Spinal cord (tissue), 10 donors: Measurements from ENCODE around the gene ASAP2. TPM values are rescaled to one million over a fixed set of nuclear protein-coding genes. Genes with fewer than 3 reads are reported as not detected.

Source experiments
- DNase-seq, 6 donors: peaks; one replicate each; pipeline versions ENCODE4 v3.0.0 to v3.0.0-alpha.2; 2013 to 2015; ENCODE audit warnings: low spot score in 6 of 6, low read depth in 4 of 6
- H3K27ac ChIP-seq: one replicate; pipeline ENCODE4 v1.5.1; 2013; ENCODE audit warnings: low read depth, low read length, control low read depth
- H3K27me3 ChIP-seq: one replicate; pipeline ENCODE4 v1.6.1; 2013; ENCODE audit warnings: low read length; ENCODE audit not compliant: control insufficient read depth, insufficient read depth
- H3K36me3 ChIP-seq: one replicate; pipeline ENCODE4 v1.6.1; 2013; ENCODE audit warnings: low read length; ENCODE audit not compliant: control insufficient read depth, insufficient read depth
- H3K4me1 ChIP-seq: one replicate; pipeline ENCODE4 v1.6.1; 2013; ENCODE audit warnings: low read length; ENCODE audit not compliant: control insufficient read depth, insufficient read depth
- H3K4me3 ChIP-seq: one replicate; pipeline ENCODE4 v1.5.1; 2013; ENCODE audit warnings: low read depth, low read length, control low read depth
- H3K9me3 ChIP-seq: one replicate; pipeline ENCODE4 v1.6.1; 2013; ENCODE audit warnings: low read length; ENCODE audit not compliant: control insufficient read depth, insufficient read depth
- WGBS: methylation state at CpG from one replicate; pipeline ENCODE4 v1.1.5; 2013; ENCODE audit warnings: missing lambda C conversion rate; ENCODE audit not compliant: insufficient coverage; 5-methylcytosine and 5-hydroxymethylcytosine counted together
- polyA plus RNA-seq, 2 donors: library from polyadenylated mRNA; unstranded; fragments of 120-200 nt; gene quantifications; one replicate each; pipeline ENCODE4 v1.2.1, GENCODE V29; 2013; ENCODE audit not compliant: insufficient read length in 2 of 2
- total RNA-seq, 2 donors: library from RNA; depleted of rRNA in 1 of 2; stranded (reverse); fragments of 120-200 nt in 1 of 2; fragments of >200 nt in 1 of 2; gene quantifications; one replicate each; pipeline versions ENCODE4 v1.2.3 to v1.2.4, GENCODE V29; 2013 to 2014
- donor health status: healthy.

Gene ASAP2
- total and polyA plus RNA-seq, 4 donors, result 30.4 to 48.6 (median 32.5) TPM

DNA sequence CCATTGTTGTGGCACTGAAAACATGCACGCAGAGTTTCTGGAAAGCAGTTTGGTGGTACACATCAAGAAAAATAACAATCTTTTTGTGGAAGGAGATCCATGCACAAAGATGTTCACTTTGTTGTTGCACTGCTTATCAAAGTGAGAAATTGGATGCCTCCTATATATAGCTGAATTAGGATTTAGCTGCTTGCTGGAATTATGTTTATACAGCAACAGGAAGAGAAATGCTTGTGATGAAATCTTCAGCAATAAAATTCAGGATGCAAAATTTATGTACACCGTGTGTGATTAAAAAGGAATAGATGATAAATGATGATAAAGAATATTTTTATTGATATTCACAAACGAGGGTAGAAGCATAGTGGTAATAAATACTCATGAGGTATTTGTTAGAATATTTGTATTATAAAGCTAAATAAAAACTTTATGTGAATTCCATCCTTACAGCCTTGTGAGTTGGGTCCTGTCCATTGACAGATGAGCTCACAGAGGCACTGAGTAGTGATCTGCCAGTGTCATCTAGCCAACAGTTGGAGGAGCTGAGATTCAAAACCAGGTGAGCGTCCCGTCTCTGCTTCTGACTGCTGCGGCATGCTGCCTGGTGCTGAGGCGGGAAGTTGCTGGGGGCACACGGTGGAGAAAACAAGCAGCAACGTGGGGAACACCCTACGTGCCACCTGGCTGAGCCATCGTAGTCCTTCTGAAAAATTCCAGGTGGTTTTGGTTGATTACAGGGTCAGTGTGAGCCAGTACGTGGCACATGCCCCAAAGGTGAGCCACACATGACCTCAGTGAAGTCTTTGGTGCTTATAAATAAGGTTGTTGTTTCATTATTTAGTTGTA is 80.2 kb downstream of the ASAP2 start:
- 97% methylated on average over 11 of the region's 12 CpGs for WGBS
- no peak for DNase-seq
- H3K9me3 ChIP-seq, result no peaks in the 10 kb centered on the region
- H3K4me1 ChIP-seq, result no peaks in the 10 kb centered on the region
- no peak overlapping the region for H3K27ac ChIP-seq
- no peaks in the 10 kb centered on the region for H3K36me3 ChIP-seq
- H3K4me3 ChIP-seq, result no peak overlapping the region
- no peaks in the 10 kb centered on the region for H3K27me3 ChIP-seq

GRCh38 chr2:9287400-9288045 is 80.9 kb downstream of the ASAP2 start:
- 86% methylated on average over 9 of the region's 15 CpGs for WGBS
- DNase-seq, result no peak
- Histone ChIP-seq H3K9me3 (no peaks in the 10 kb centered on the region), H3K4me1 (no peaks in the 10 kb centered on the region), H3K4me3 (no peak overlapping the region), H3K36me3 (no peaks in the 10 kb centered on the region), H3K27ac (no peak overlapping the region), H3K27me3 (no peaks in the 10 kb centered on the region)

DNA sequence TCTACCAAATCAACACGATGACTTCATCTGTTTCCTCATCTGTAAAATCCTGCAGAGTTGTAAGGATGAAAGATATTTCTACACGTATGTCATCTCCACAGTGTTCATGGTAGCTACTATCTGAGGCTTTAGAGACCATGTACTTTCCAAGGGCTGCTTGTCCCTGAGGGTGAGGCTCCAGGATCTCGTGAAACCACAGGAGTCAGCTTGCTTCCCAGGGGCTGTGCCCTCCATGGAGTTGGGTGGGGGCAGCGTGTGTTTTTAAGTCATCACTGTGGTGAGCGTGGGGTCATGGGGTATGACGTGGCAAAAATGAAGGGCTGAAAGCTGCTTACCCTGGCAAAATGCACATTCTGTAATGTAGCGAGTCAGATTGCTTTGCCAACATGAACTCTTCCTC is 81.6 kb downstream of the ASAP2 start:
- no peak for DNase-seq
- Histone ChIP-seq H3K27me3 (no peaks in the 10 kb centered on the region), H3K9me3 (no peaks in the 10 kb centered on the region), H3K4me3 (no peak overlapping the region), H3K27ac (no peak overlapping the region), H3K36me3 (no peaks in the 10 kb centered on the region), H3K4me1 (no peaks in the 10 kb centered on the region)
- WGBS, result 91% methylated on average over 5 of the region's 7 CpGs

DNA sequence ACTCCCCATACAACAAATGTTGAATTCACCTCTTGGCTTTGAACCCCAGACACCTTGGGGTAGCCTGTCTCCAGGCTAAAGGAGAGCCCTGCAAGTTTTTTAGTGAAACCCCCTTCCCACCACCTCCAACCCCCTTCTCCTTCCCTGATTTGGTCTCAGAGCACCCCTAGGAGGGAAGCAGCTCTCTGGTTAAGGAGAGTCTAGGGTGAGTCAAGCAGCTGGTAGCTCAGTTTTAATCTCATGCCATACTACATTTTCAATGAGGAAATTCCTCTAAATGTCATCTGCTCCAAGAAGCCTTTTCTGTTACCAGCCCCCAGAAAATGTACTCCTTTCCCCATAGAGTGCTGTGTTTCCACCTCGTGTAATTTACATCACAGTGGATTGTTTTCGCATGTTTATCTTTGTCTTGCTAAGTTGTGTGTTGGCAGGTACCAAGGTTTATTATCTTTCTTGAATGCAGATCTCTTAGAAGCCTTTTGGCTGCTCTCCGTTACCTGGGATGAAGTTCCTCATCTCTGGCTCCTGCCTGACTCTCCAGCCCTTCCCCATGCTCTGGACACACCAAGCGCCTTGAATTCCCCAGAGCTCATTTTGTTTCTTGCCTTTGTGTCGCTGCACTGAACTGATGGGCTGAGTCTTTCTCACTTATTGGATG is 82.2 kb downstream of the ASAP2 start:
- no peaks in the 10 kb centered on the region for H3K4me1 ChIP-seq
- no peaks in the 10 kb centered on the region for H3K36me3 ChIP-seq
- H3K27ac ChIP-seq, result no peak overlapping the region
- H3K4me3 ChIP-seq, result no peak overlapping the region
- DNase-seq, result no peak
- no peaks in the 10 kb centered on the region for H3K27me3 ChIP-seq
- H3K9me3 ChIP-seq, result no peaks in the 10 kb centered on the region
- 43% methylated on average over 3 of the region's 5 CpGs for WGBS

DNA sequence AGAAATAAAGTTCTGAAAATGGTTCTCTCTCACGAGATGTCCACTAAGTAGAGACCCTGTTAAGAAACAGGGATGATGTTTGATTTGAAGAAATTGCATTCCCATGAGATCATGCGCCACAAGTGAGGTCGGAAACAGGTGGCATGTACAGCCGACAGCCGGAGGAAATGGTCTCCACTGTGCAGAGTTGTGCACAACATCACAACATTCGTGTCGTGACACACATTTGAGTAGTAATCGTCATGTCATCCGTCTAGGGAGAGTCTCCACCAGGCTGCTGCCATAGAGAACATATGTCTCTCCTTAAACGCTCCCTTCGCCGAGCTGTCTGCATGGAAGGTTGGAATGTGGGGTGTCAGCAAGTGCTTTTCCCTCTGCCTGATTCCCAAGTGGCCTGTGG is 84.7 kb downstream of the ASAP2 start:
- H3K27me3 ChIP-seq, result no peaks in the 10 kb centered on the region
- WGBS, result 92% methylated on average over 12 of the region's 12 CpGs
- DNase-seq, result no peak
- no peaks in the 10 kb centered on the region for H3K4me1 ChIP-seq
- no peaks in the 10 kb centered on the region for H3K36me3 ChIP-seq
- no peak overlapping the region for H3K27ac ChIP-seq
- H3K4me3 ChIP-seq, result no peak overlapping the region
- H3K9me3 ChIP-seq, result no peaks in the 10 kb centered on the region

DNA sequence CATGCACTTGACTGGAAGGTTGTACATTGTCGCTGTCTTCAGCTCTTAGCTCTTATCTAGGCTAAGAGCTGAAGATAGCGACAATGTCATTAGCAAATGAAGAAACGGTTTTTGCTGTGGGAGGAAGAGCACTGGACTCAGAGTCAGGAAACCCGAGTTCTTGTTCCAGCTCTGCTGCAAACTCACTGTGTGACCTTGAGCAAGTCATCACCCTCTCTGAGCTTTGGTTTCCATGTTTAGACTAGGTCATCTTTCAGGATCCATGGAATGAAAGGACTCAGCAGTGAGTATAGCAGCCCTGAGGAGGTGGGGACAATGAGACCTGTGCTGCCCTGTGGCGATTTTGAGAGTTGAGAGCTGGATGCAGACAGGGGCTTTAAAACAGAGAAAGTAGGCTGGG is 85.3 kb downstream of the ASAP2 start:
- no peaks in the 10 kb centered on the region for H3K36me3 ChIP-seq
- H3K27ac ChIP-seq, result no peak overlapping the region
- no peak for DNase-seq
- no peaks in the 10 kb centered on the region for H3K27me3 ChIP-seq
- no peak overlapping the region for H3K4me3 ChIP-seq
- 93% methylated on average over 5 of the region's 5 CpGs for WGBS
- peaks cover 3% of the 10 kb centered on the region for H3K4me1 ChIP-seq
- H3K9me3 ChIP-seq, result no peaks in the 10 kb centered on the region

DNA sequence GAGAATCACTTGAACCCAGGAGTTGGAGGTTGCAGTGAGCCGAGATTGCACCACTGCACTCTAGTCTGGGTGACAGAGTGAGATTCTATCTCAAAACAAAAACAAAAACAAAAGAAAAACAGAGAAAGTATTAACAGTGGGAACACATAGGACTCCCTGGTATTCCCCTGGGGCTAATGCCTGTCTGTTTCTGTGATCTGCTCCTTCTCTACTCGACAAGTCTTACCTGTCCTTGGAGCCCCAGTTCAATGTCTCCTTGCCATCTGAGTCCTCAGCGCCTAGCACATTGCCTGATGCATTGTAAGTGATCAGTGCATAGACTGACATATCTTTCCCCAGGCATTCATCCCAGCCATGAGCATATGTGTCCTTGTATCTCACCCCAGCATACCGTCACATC is 85.8 kb downstream of the ASAP2 start:
- no peaks in the 10 kb centered on the region for H3K36me3 ChIP-seq
- no peak overlapping the region for H3K27ac ChIP-seq
- H3K9me3 ChIP-seq, result no peaks in the 10 kb centered on the region
- H3K27me3 ChIP-seq, result no peaks in the 10 kb centered on the region
- no peak overlapping the region for H3K4me3 ChIP-seq
- 75% methylated on average over 2 of the region's 4 CpGs for whole genome bisulfite sequencing
- peaks cover 4% of the 10 kb centered on the region for H3K4me1 ChIP-seq
- DNase-seq, result no peak

DNA sequence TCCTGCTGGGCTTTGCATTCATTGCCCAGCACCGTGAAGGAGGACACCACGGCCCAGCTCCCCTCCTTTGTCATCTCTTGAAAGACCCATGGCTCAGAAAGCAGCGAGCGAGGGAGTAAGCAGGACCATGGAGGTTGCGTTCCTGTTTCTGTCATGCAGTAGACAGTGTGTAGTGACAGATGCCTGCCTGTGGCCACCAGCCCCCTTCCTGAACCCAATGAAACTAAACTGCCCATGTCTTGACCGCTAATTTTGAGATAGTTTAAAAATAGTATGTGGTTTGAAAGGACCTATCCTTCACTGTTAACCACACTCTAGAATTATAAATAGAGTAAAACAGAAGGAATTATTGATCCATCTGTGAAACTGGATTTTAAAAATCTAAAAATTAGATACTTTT is 88.2 kb downstream of the ASAP2 start:
- Histone ChIP-seq H3K4me1 (peaks cover 5% of the 10 kb centered on the region), H3K27ac (no peak overlapping the region), H3K36me3 (peaks cover 8% of the 10 kb centered on the region), H3K27me3 (no peaks in the 10 kb centered on the region), H3K4me3 (no peak overlapping the region), H3K9me3 (no peaks in the 10 kb centered on the region)
- no peak for DNase-seq
- WGBS, result 60% methylated on average over 2 of the region's 6 CpGs

GRCh38 chr2:9296559-9296958 is 89.9 kb downstream of the ASAP2 start:
- H3K9me3 ChIP-seq, result no peaks in the 10 kb centered on the region
- H3K4me3 ChIP-seq, result no peak overlapping the region
- H3K27ac ChIP-seq, result no peak overlapping the region
- peaks cover 13% of the 10 kb centered on the region for H3K4me1 ChIP-seq
- peaks cover 14% of the 10 kb centered on the region for H3K36me3 ChIP-seq
- WGBS, result 100% methylated on average over 3 of the region's 4 CpGs
- no peak for DNase-seq
- H3K27me3 ChIP-seq, result no peaks in the 10 kb centered on the region
